ENCODE data around the gene RPS6KA3.
"Not testable (repeated sequence)": the region's sequence is repeated elsewhere in the genome, so short reads cannot be mapped to it uniquely, and the experiment has no call there.

The RPS6KA3 gene

GRCh38 chrX:20140420-20140819, 126.3 kb downstream of the RPS6KA3 start:
- peak overlapping the region; percentile 96 for H3K4me3 ChIP-seq
- peaks cover 49% of the 10 kb centered on the region for H3K36me3 ChIP-seq (replicated peaks)
- no peaks in the 10 kb centered on the region for H3K27me3 ChIP-seq (ENCODE audit: low read depth)
- no peak for DNase-seq (ENCODE audit: low spot score in 2 of 2)
- in situ Hi-C loops (cut with MboI; ENCODE audit: low sequenced_read_pairs): no loop called here
- no peaks in the 10 kb centered on the region for H3K9me3 ChIP-seq
- H3K4me1 ChIP-seq: peaks cover 16% of the 10 kb centered on the region

- H3K4me1 ChIP-seq: peaks cover 16% of the 10 kb centered on the region
- peak overlapping the region; percentile 96 for H3K4me3 ChIP-seq
- peaks cover 54% of the 10 kb centered on the region for H3K36me3 ChIP-seq (replicated peaks)
- no peaks in the 10 kb centered on the region for H3K27me3 ChIP-seq (ENCODE audit: low read depth)
- in situ Hi-C loops (cut with MboI; ENCODE audit: low sequenced_read_pairs): no loop called here
- no peak for DNase-seq (ENCODE audit: low spot score in 2 of 2)
- no peaks in the 10 kb centered on the region for H3K9me3 ChIP-seq
Measured at GRCh38 chrX:20139966-20140365, 126.7 kb downstream of the RPS6KA3 start.

GRCh38 chrX:20135944-20136343, 130.8 kb downstream of the RPS6KA3 start:
- no peaks in the 10 kb centered on the region for H3K27me3 ChIP-seq (ENCODE audit: low read depth)
- peaks cover 91% of the 10 kb centered on the region for H3K36me3 ChIP-seq (replicated peaks)
- DNase-seq (ENCODE audit: low spot score in 2 of 2): no peak
- H3K9me3 ChIP-seq: no peaks in the 10 kb centered on the region
- no peak overlapping the region for H3K4me3 ChIP-seq
- in situ Hi-C loops (cut with MboI; ENCODE audit: low sequenced_read_pairs): no loop called here
- peaks cover 16% of the 10 kb centered on the region for H3K4me1 ChIP-seq

- no peaks in the 10 kb centered on the region for H3K9me3 ChIP-seq
- H3K36me3 ChIP-seq (replicated peaks): peaks cover 91% of the 10 kb centered on the region
- in situ Hi-C loops (cut with MboI; ENCODE audit: low sequenced_read_pairs): no loop called here
- no peak overlapping the region for H3K4me3 ChIP-seq
- no peak for DNase-seq (ENCODE audit: low spot score in 2 of 2)
- no peaks in the 10 kb centered on the region for H3K27me3 ChIP-seq (ENCODE audit: low read depth)
- peaks cover 6% of the 10 kb centered on the region; the same call in 1 of the 2 replicates for H3K4me1 ChIP-seq
Measured at GRCh38 chrX:20132666-20133065, 134.0 kb downstream of the RPS6KA3 start.

GRCh38 chrX:20130357-20130756, 136.4 kb downstream of the RPS6KA3 start:
- in situ Hi-C loops (cut with MboI; ENCODE audit: low sequenced_read_pairs): no loop called here
- H3K4me3 ChIP-seq: no peak overlapping the region
- H3K27me3 ChIP-seq (ENCODE audit: low read depth): no peaks in the 10 kb centered on the region
- no peaks in the 10 kb centered on the region for H3K9me3 ChIP-seq
- 0 out of 2 replicates have a peak, but pooled peaks cover 2% of the 10 kb centered on the region for H3K4me1 ChIP-seq
- peaks cover 71% of the 10 kb centered on the region for H3K36me3 ChIP-seq (replicated peaks)
- no peak for DNase-seq (ENCODE audit: low spot score in 2 of 2)

GRCh38 chrX:20129547-20129946, 137.2 kb downstream of the RPS6KA3 start:
- Histone ChIP-seq H3K4me3 (no peak overlapping the region), H3K36me3 (replicated peaks) (peaks cover 69% of the 10 kb centered on the region), H3K9me3 (no peaks in the 10 kb centered on the region), H3K4me1 (0 out of 2 replicates have a peak, but pooled peaks cover 2% of the 10 kb centered on the region), H3K27me3 (ENCODE audit: low read depth) (no peaks in the 10 kb centered on the region)
- DNase-seq (ENCODE audit: low spot score in 2 of 2): no peak
- in situ Hi-C loops (cut with MboI; ENCODE audit: low sequenced_read_pairs): no loop called here

- in situ Hi-C loops (cut with MboI; ENCODE audit: low sequenced_read_pairs): no loop called here
- DNase-seq (ENCODE audit: low spot score in 2 of 2): peak in 1 of 2 experiments; percentile 44
- Histone ChIP-seq H3K27me3 (ENCODE audit: low read depth) (no peaks in the 10 kb centered on the region), H3K9me3 (no peaks in the 10 kb centered on the region), H3K36me3 (replicated peaks) (peaks cover 62% of the 10 kb centered on the region), H3K4me1 (0 out of 2 replicates have a peak, but pooled peaks cover 2% of the 10 kb centered on the region), H3K4me3 (no peak overlapping the region)
Measured at GRCh38 chrX:20128670-20129069, 138.0 kb downstream of the RPS6KA3 start.

- in situ Hi-C loops (cut with MboI; ENCODE audit: low sequenced_read_pairs); H3K27me3 ChIP-seq (ENCODE audit: low read depth); DNase-seq (ENCODE audit: low spot score in 2 of 2); H3K4me1 ChIP-seq; H3K4me3 ChIP-seq; H3K9me3 ChIP-seq: not testable (repeated sequence)
- H3K36me3 ChIP-seq (replicated peaks): peaks cover 49% of the 10 kb centered on the region
Measured at GRCh38 chrX:20127440-20127839, 139.3 kb downstream of the RPS6KA3 start.

GRCh38 chrX:20126833-20127232, 139.9 kb downstream of the RPS6KA3 start:
- H3K36me3 ChIP-seq (replicated peaks): peaks cover 43% of the 10 kb centered on the region
- in situ Hi-C loops (cut with MboI; ENCODE audit: low sequenced_read_pairs); DNase-seq (ENCODE audit: low spot score in 2 of 2); H3K27me3 ChIP-seq (ENCODE audit: low read depth); H3K9me3 ChIP-seq; H3K4me1 ChIP-seq; H3K4me3 ChIP-seq: not testable (repeated sequence)

- Histone ChIP-seq H3K36me3 (replicated peaks) (peaks cover 28% of the 10 kb centered on the region), H3K4me1 (0 out of 2 replicates have a peak, but pooled peaks cover 2% of the 10 kb centered on the region), H3K9me3 (no peaks in the 10 kb centered on the region), H3K4me3 (no peak overlapping the region), H3K27me3 (ENCODE audit: low read depth) (no peaks in the 10 kb centered on the region)
- DNase-seq (ENCODE audit: low spot score in 2 of 2): no peak
- in situ Hi-C loops (cut with MboI; ENCODE audit: low sequenced_read_pairs): no loop called here
Measured at GRCh38 chrX:20124964-20125363, 141.7 kb downstream of the RPS6KA3 start.

- Histone ChIP-seq H3K27me3 (ENCODE audit: low read depth) (no peaks in the 10 kb centered on the region), H3K4me1 (no peaks in the 10 kb centered on the region), H3K9me3 (no peaks in the 10 kb centered on the region), H3K36me3 (replicated peaks) (no peaks in the 10 kb centered on the region), H3K4me3 (no peak overlapping the region)
- in situ Hi-C loops (cut with MboI; ENCODE audit: low sequenced_read_pairs): no loop called here
- no peak for DNase-seq (ENCODE audit: low spot score in 2 of 2)
Measured at GRCh38 chrX:20118065-20118824, 148.5 kb downstream of the RPS6KA3 start.

- DNase-seq (ENCODE audit: low spot score in 2 of 2): no peak
- no peak within 1 kb of the TSS for H3K4me3 ChIP-seq
- H3K9me3 ChIP-seq: no peaks in the 10 kb centered on the region
- no peaks in the 10 kb centered on the region for H3K4me1 ChIP-seq
- H3K27me3 ChIP-seq (ENCODE audit: low read depth): no peaks in the 10 kb centered on the region
- H3K36me3 ChIP-seq (replicated peaks): no peaks in the 10 kb centered on the region
- in situ Hi-C loops (cut with MboI; ENCODE audit: low sequenced_read_pairs): no loop called here
Measured at GRCh38 chrX:20116577-20117240, 150.0 kb downstream of the RPS6KA3 start, which contains the start of gene MAP7D2. Gene MAP7D2, minus strand, starts transcription at chrX:20116907. Its CDS starts 28 bp downstream, at chrX:20116879.

GRCh38 chrX:20116087-20116576, 150.6 kb downstream of the RPS6KA3 start:
- H3K36me3 ChIP-seq (replicated peaks): no peaks in the 10 kb centered on the region
- H3K4me3 ChIP-seq: no peak overlapping the region
- DNase-seq (ENCODE audit: low spot score in 2 of 2): no peak
- no peaks in the 10 kb centered on the region for H3K4me1 ChIP-seq
- H3K27me3 ChIP-seq (ENCODE audit: low read depth): no peaks in the 10 kb centered on the region
- in situ Hi-C loops (cut with MboI; ENCODE audit: low sequenced_read_pairs): no loop called here
- H3K9me3 ChIP-seq: no peaks in the 10 kb centered on the region

Measured in HAP-1 (cell line).